ENCODE results near the gene SDC3.
A peak's percentile ranks its signal among the peaks of the same experiment; 100 is the strongest.
"Not testable (repeated sequence)": the region's sequence is repeated elsewhere in the genome, so short reads cannot be mapped to it uniquely, and the experiment has no call there.

The SDC3 gene

GRCh38 chr1:30908696-30909364, at the start of gene SDC3:
Gene SDC3, minus strand, starts transcription at chr1:30908758. Its CDS starts 172 bp downstream, at chr1:30908586.
- DNase-seq: no peak

GRCh38 chr1:30957560-30958222, 49.1 kb upstream of the SDC3 start:
- DNase-seq: no peak

DNA sequence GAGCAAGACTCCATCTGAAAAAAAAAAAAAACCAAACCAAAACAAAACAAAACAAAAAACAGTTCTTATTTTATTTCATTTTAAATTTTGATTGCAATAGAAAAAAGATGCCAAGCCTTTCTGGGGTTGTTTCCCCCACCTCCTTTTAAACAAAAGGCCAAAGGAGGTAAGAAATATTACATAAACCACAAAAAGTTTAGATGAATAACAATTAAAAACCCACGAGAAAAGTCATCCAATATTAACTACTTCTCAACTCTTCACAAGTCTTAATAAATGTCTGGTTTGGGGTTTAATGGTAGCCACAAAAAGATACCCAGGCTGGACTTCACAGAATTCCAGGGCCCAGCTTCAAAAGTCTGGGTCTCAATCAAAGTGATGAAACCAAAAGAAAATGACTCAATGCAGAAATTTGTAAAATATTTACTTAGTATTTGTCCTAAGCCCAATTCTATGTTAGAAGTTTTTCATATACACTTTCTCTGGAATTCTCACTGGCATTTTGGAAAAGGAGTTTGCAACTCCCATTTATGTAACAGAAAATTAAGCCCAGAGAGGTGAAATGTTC, 47.0 kb upstream of the SDC3 start:
- no peak for DNase-seq

GRCh38 chr1:30953685-30954084, 45.1 kb upstream of the SDC3 start:
- DNase-seq: no peak

- DNase-seq: no peak
These were observed 43.5 kb upstream of the SDC3 start for GRCh38 chr1:30952098-30952497.

GRCh38 chr1:30950700-30951099, 42.1 kb upstream of the SDC3 start:
- DNase-seq: no peak

GRCh38 chr1:30950053-30950452, 41.5 kb upstream of the SDC3 start:
- no peak for DNase-seq

DNA sequence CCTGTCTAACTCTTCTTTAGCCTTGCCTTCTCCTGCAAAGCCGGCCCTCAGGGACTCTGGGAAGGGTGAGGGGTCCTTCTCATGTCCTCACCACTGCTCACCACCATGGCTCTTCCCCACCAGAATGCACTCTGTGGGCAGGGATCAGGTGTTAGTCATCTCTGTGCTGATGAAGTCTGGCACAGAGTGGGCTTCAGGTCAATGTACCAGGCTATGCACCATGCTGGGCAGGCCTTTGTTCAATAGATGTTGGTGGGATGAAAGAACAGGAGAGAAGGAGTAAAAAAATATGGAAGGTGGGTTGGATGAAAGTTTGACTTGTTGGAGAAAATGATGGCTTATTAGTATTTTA, 40.9 kb upstream of the SDC3 start:
- not testable (repeated sequence) for DNase-seq

DNA sequence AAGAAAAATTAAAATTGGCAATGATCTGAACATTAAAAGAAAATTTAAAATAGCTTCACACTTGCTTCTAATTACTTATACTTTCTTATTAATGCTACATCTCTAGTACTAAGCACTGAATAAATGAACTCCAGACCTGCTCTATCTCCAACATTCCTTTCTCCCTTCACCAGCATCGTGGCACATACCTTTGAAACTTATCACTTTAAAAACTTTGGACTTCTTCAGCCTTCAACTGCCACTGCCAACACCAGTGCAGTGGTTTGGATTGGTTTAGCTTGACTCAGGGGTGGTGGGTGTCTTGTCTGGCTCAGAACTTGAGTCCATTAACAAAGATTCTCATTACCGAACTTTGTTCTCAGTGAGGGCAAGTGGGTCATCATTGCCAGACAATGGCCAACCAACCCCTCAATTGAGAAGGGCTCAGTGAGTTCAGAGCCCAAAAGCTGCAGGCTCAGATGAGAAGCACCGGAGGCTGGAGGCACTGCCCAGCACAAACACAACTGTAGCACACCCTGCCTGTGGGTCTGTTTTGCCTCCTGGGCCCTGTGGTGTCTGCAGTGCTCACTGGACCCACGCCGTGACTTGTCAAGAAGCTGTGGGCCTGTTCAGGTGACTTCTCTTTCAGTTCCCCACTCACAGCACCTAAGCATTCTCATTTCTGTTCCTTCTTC, 40.4 kb upstream of the SDC3 start:
- DNase-seq: not testable (repeated sequence)

GRCh38 chr1:30948278-30948677, 39.7 kb upstream of the SDC3 start:
- DNase-seq: no peak

DNA sequence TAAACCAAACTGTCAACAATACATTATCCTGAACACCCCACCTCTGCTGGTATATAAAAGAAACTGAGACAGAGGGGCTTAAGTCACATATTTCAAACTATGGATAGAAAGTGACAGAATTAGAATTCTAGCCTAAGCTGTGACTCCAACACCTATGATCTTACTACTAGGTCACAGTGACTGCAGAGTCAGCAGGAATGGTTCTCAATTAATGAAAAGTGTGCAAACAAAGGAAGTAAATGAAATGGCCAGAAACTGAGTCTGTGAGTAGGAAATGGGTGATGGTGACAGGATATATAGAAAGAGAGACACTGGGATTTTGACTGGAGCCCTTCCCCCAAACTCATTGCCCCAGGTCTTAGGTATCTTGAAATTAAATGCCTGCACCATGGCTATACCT, 38.7 kb upstream of the SDC3 start:
- DNase-seq: no peak

- no peak for DNase-seq
These were observed 33.9 kb upstream of the SDC3 start for GRCh38 chr1:30942326-30942963.

- no peak for DNase-seq
These were observed 32.0 kb upstream of the SDC3 start for GRCh38 chr1:30940541-30940940.

GRCh38 chr1:30936541-30937171, 28.1 kb upstream of the SDC3 start:
- no peak for DNase-seq

DNA sequence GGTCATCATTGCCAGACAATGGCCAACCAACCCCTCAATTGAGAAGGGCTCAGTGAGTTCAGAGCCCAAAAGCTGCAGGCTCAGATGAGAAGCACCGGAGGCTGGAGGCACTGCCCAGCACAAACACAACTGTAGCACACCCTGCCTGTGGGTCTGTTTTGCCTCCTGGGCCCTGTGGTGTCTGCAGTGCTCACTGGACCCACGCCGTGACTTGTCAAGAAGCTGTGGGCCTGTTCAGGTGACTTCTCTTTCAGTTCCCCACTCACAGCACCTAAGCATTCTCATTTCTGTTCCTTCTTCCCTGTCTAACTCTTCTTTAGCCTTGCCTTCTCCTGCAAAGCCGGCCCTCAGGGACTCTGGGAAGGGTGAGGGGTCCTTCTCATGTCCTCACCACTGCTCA, 27.2 kb upstream of the SDC3 start:
- not testable (repeated sequence) for DNase-seq

- no peak for DNase-seq
These were observed 26.1 kb upstream of the SDC3 start for GRCh38 chr1:30934613-30935012.

- no peak for DNase-seq
These were observed 25.3 kb upstream of the SDC3 start for GRCh38 chr1:30933874-30934252.

- DNase-seq: no peak
These were observed 22.1 kb upstream of the SDC3 start for GRCh38 chr1:30930631-30931173.

GRCh38 chr1:30929944-30930525, 21.5 kb upstream of the SDC3 start:
- DNase-seq: no peak

- DNase-seq: peak; percentile 45
These were observed 20.8 kb upstream of the SDC3 start for GRCh38 chr1:30929135-30929889.

GRCh38 chr1:30928789-30929134, 20.2 kb upstream of the SDC3 start:
- DNase-seq: no peak

DNA sequence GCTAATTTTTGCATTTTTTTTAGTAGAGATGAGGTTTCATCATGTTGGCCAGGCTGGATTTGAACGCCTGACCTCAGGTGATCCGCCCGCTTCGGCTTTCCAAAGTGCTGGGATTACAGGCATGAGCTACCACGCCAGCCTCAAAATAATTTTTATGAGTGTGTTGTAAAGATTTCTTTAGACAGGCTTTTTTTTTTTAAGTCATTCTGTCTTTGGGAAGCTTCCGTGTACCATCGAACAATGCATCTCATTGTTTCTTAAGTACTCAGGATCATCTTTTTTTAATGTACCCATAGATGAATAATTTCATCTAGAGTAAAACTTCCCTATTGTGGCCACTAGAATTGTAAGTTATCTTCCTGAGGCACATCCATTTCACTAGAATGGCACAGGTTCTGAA, 19.6 kb upstream of the SDC3 start:
- no peak for DNase-seq

Measured in NCI-H2107 (cell line).